Stimulated activated CD8-positive, alpha-beta memory T cell treated with anti-CD3 and anti-CD28 coated beads, Interleukin-15, amount 100 ng/mL, for 48 hours (primary cell): ENCODE data around the gene MTR.
"Not testable (repeated sequence)": the region's sequence is repeated elsewhere in the genome, so short reads cannot be mapped to it uniquely, and the experiment has no call there.

Experiments
- DNase-seq, 2 donors: peaks; one replicate each; pipeline ENCODE4 v3.0.0-alpha.2; 2020; ENCODE audit warnings: low read depth in 2 of 2

The MTR gene

DNA sequence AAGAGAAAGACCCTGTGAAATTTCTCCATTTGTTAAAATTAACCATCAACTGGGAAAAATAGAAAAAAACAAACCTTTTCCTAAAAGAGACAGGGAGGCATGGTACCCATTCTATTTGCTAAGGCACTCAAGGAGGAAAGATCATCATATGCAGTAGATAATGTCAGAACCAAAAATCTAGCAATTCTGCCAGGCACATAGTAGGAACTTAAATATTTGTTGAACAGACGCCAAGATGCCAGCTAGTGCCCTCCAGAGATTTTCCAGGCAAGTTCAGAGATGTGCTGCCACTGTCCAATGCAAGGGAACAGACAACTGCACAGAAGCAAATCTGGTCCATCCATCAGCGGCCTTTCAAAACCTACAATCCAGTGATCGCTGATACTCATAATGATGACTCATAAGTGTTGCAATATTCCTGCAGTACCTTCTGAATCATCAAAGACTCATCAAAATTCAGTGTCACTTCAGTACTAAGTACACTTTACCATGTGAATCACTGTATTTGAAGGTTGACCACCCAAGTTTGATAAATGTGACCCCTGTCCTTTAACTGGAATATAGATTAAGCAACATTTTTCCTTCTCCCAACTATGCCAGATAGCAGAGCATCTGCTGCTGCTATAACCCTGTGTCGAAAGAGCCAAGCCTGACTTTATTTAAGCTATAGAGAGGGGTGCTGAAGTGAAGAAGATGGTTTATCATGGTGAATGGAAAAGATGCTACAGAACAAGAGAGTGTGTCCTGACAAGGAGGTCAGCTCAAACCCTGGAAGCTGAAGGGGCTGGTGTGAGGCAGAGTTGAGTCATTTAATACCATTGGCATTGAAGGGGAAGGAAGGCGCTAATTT is 110.0 kb downstream of the MTR start:
- no peak for DNase-seq

GRCh38 chr1:236907205-236907604 is 112.1 kb downstream of the MTR start:
- DNase-seq = no peak

- no peak for DNase-seq
Observed at GRCh38 chr1:236908669-236909068, 113.6 kb downstream of the MTR start.

DNA sequence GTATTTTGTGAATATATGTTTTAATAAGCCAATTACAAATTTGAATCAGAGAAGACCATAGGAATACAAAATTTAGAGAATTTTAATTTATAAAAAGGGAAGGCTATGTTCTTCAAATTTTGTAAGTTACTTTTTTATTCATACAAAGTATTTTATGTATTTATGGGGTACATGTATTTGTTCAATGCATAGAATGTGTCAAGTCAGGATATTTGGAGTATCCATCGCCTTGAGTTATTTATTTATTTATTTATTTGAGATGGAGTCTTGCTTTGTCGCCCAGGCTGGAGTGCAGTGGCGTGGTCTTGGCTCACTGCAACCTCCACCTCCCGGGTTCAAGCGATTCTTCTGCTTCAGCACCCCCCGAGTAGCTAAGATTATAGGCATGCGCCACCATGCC is 116.0 kb downstream of the MTR start:
- DNase-seq = not testable (repeated sequence)

DNA sequence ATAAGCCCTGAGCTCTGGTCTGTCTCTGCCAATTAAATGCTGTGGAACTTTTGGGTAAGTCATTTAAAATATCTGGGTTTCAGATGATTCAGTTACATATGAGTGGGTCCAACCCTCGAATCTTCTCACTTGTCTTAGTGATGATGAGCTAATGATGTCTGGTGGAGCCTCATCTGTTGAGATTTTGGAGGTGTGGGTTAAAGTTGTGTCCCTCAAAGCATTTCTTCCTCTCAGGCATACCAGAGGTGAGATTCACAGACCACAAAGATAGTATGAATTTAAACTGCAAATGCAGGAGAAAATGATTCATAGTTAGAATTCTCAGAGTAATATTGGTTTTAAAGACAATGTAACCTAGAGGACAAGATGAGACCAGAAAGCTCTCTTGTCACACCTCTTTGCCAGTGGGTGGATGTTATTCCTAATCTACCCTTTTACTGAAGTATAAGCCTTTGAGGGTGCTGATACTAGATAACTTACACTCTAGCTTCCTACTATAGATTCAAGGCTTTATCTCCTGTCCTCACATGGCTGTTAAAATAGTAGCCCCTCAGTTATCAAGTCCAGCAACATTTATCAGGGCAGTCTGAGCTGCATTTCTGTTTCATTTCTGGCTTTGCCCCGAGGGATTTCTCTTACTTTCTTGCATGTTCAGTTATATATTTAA is 118.4 kb downstream of the MTR start:
- no peak for DNase-seq

- DNase-seq = no peak
Observed at GRCh38 chr1:236914375-236914774, 119.3 kb downstream of the MTR start.

DNA sequence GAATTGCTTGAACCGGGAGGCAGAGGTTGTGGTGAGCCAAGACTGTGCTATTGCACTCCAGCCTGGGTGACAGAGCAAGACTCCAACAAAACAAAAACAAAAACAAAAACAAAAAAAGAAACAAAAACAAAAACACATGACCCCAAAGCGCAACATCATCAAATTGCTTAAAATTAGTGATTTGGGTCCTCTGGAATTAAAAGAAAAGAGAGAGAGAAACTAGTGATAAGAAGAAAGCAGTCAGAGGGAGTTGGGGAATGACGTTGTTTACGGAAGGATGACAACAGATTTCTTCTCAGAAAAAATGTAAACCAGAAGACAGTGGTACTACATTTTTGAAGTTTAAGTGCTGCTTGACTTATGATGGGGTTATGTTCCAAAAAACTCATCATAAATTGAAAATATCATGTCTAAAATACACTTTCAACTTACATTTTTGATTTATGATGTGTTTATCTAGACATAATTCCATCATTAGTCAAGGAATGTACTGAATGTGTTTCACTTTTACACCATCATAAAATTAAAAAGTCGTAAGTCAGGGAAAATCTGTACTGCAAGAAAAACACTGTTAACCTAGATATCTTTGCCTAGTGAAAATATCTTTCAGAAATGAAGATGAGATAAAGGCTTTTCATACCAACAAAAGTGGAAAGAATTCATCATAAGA is 121.2 kb downstream of the MTR start:
- DNase-seq = no peak

DNA sequence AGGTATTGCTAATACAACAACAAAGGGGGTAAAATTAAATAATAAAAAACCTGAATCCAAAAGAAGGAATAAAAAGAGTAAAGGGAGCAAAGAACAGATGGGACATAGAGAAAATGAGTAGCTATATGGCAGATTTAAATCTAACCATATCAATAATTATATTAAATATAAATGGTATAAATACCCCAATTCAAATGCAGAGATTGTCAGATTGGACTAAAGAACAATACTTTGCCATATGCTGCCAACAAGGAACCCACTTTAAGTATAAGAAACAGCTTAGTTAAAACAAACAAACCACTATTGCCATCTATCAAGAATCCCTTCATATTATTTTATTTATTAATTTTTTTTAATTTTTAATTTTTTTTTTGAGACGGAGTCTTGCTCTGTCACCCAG is 122.4 kb downstream of the MTR start:
- no peak for DNase-seq

DNA sequence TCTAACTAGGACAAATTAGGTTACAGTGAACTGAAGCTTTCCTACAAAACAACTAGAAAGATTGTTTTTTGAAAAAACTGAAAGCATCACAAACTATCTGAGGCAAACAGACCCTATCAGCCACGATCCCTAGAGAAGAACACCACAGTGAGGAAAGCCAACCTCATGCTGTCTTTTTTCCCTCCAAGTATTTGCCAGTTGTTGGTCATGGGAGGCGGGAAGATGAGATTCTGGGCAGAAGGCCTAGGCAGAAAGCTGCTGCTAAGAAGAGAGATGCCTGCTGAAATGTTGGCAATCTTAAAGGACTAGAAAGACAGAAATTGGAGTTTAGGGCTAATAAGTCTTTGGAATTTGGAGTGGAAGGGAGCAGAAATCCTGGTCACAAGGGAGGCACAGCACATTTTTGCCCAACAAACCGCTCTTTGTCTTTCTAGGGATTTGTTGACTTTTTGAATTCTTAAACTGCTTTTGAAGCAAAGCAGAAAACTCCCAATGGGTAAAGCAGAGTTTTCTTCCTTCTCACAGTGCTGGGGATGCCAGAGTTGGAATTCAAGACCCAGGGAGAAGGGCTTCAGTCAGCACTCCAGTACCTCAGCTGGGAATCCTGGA is 125.3 kb downstream of the MTR start:
- DNase-seq = no peak

DNA sequence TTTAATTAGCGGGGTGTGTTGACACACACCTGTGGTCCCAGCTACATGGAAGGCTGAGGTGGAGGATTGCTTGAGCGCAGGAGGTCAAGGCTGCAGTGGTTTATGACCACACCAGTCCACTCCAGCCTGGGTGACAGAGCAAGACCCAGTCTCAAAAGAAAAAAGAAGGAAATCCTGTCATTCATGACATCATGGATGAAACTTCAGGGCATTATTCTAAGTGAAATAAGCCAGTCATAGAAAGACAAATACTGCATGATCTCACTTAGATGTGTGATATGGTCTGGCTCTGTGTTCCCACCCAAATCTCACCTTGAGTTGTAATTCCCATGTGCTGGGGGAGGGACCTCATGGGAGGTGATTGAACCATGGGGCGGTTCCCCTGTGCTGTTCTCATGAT is 126.5 kb downstream of the MTR start:
- DNase-seq = no peak

DNA sequence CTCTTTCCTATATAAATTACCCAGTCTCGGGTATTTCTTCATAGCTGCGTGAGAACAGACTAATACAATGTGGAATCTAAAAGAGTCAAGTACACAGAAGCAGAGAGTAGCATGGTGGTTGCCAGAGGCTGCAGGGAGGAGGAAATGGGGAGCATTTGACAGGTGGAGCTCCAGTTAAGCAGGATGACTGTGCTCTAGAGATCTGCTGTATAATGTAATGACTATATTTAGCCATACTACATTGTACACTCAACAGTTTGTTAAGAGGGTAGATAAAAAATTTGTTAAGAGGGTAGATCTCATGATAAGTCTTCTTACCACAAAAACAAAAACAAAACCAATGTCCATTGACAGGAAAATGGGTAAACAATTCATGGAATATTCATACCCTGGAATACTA is 127.1 kb downstream of the MTR start:
- no peak for DNase-seq

- DNase-seq = no peak
Observed at GRCh38 chr1:236925386-236925785, 130.3 kb downstream of the MTR start.

DNA sequence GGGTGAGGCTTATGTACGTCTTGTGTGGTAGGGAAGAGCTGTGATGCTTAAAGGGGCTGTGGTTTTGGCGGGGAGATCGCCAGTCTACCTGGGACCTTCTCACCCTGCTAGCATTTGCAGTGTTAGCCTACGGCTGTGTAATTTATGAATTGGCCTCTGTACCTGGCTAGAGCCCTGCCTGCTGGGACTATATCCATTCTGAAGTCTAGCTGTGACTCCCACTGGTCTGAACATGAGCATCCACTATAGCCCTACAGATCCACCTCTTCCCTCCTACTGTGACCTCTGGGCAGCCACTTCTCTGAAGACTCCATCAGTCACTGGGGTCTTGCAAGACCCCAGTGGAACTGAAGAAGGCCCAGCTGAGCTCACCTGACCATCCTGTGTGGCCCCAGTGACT is 135.4 kb downstream of the MTR start:
- no peak for DNase-seq

- no peak for DNase-seq
Observed at GRCh38 chr1:236938760-236939159, 143.7 kb downstream of the MTR start.

DNA sequence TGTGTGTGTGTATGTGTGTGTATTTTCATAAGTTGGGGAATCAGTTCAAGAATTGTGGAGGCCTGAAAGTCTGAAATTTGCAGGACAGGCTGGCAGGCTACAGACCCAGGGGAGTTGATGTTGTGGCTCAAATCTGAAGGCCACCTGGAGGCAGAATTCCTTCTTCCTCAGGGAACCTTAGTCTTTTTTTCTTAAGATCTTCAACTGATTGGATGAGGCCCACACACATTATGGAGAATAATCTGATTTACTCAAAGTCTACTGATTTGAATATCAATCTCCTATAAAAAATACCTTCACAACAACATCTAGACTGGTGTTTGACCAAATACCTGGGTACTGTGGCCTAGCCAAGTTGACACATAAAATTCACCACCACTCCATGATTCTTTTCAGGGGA is 147.3 kb downstream of the MTR start:
- no peak for DNase-seq

- no peak for DNase-seq
Observed at GRCh38 chr1:236944556-236944955, 149.5 kb downstream of the MTR start.

DNA sequence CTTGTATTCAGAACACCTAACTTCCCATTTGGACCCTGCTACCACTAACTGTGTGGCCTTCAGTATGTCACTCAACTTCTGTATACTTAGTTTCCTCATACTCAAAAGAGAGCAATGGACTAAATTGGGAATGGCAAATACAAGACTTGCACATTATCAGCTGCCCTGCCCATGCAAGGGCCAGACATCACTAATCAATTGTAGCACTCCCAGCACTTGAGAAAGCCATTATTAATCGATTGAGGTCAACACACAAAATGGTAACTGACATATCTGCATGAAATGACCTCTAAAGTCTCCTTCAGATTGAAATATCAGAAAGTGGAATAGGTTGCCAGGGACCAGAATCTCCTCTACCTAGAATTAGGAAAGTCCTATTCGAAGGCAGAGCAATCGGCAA is 149.9 kb downstream of the MTR start:
- DNase-seq = no peak

- peak in 1 of 2 donors; percentile 10 for DNase-seq
Observed at GRCh38 chr1:236947794-236948193, 152.7 kb downstream of the MTR start.

DNA sequence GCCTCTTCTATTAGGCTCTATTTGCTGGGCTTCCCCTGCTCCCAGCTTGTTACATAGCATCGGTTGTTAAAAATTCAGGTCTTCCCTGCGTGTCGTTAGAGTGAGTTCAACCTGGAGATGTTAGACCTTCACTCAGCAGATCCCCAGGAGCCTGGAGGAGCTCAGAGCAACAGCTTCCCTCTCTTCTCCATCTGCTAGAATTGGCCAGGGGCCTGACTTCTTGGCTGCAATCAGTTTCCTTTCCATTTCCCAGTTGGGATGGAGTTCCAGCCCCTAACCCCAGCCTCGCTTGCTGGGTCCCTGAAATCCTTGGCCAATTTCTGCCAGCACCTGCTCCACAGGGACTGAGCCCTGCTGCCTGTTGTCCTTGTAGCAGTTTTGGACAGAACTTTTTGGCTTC is 153.3 kb downstream of the MTR start:
- no peak for DNase-seq

- no peak for DNase-seq
Observed at GRCh38 chr1:236948996-236949395, 153.9 kb downstream of the MTR start.

DNA sequence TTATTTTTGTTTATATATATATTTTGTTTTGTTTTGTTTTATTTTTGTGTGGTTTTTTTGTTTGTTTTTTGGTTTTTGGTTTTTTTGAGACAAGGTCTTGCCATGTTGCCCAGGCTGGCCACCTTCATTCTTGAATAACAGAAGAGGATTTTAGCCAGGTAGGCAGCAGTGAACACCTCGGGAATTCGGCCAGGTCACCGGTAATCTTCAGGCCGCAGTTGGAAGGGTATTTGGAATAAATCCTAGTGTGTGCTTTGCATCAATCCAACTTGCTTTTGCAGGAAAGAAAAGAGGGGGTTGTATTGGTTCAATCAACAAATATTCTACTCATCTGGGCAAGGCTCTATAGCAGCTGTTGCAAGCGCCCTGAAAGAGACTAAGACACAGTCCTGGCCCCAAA is 155.3 kb downstream of the MTR start:
- no peak for DNase-seq

DNA sequence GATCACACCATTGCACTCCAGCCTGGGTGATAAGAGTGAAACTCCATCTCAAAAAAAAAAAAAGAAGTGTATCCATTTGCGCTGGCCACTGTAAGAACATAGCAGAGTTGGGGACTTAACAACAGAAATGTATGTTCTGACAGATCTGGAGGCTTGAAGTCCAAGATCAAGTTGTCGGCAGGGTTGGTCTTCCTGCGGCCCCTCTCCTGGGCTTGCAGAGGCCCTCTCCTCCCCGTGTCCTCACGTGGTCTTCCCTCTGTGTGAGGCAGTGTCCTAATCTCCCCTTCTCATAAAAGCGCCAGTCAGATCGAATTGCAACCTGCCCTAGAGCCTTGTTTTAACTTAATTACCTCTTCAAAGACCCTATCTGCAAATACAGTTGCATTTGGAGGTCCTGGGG is 156.6 kb downstream of the MTR start:
- no peak for DNase-seq
